OCI-LY1 (cell line): ENCODE measurements around the gene ACTG1.

Experiments used
- H2AFZ ChIP-seq: fragments of 200-600 bp; sonication (generic), shearing (Covaris generic); 2 replicates; pipeline ENCODE4 v1.6.0; 2014; ENCODE audit warnings: antibody characterized with exemption, mild to moderate bottlenecking, low read length
- H3F3A ChIP-seq: fragments of 200-600 bp; sonication (generic), shearing (Covaris generic); 2 replicates; pipeline ENCODE4 v1.6.0; 2014; ENCODE audit warnings: mild to moderate bottlenecking, antibody characterized with exemption, low read length, moderate library complexity; ENCODE audit not compliant: insufficient read depth
- H3K27ac ChIP-seq: fragments of 200-600 bp; sonication (generic); 2 replicates; pipeline ENCODE4 v1.5.1; 2014; ENCODE audit warnings: low read length, mixed run types, mild to moderate bottlenecking, low read depth; ENCODE audit not compliant: poor library complexity, severe bottlenecking
- H3K27me3 ChIP-seq: fragments of 200-600 bp; sonication (generic); 2 replicates; pipeline ENCODE4 v1.6.0; 2014; ENCODE audit warnings: antibody characterized with exemption, mild to moderate bottlenecking, low read length, moderate library complexity; ENCODE audit not compliant: insufficient read depth
- H3K36me3 ChIP-seq: fragments of 200-600 bp; sonication (generic); 2 replicates; pipeline ENCODE4 v1.6.1; 2014; ENCODE audit warnings: mild to moderate bottlenecking, antibody characterized with exemption, low read length, moderate library complexity, mixed read lengths; ENCODE audit not compliant: insufficient read depth
- H3K4me1 ChIP-seq: fragments of 200-600 bp; sonication (generic); 2 replicates; pipeline ENCODE4 v1.5.1; 2014; ENCODE audit warnings: mild to moderate bottlenecking, low read length, moderate library complexity; ENCODE audit not compliant: insufficient read depth, severe bottlenecking
- H3K4me2 ChIP-seq: fragments of 200-600 bp; sonication (generic), shearing (Covaris generic); 2 replicates; pipeline ENCODE4 v1.6.1; 2014; ENCODE audit warnings: low read length
- H3K4me3 ChIP-seq: fragments of 200-600 bp; sonication (generic); 2 replicates; pipeline ENCODE4 v1.5.1; 2014; ENCODE audit warnings: low read length, low read depth, mild to moderate bottlenecking, mixed read lengths; ENCODE audit not compliant: poor library complexity, severe bottlenecking
- H3K79me2 ChIP-seq: fragments of 200-600 bp; shearing (Covaris generic); 2 replicates; pipeline ENCODE4 v1.6.1; 2016; ENCODE audit warnings: mixed run types, low read length, mixed read lengths; ENCODE audit not compliant: insufficient read depth
- H3K9ac ChIP-seq: fragments of 200-600 bp; sonication (generic), shearing (Covaris generic); 2 replicates; pipeline ENCODE4 v1.6.1; 2014; ENCODE audit warnings: mild to moderate bottlenecking, low read length, mixed read lengths
- H3K9me2 ChIP-seq: fragments of 200-600 bp; sonication (generic), shearing (Covaris generic); 2 replicates; pipeline ENCODE4 v1.6.1; 2014; ENCODE audit warnings: low read depth, mild to moderate bottlenecking, low read length, mixed read lengths
- H3K9me3 ChIP-seq: fragments of 200-600 bp; shearing (Covaris generic); 2 replicates; pipeline ENCODE4 v1.6.1; 2014; ENCODE audit warnings: low read length, mixed read lengths
- H4K20me1 ChIP-seq: fragments of 200-600 bp; sonication (generic), shearing (Covaris generic); 2 replicates; pipeline ENCODE4 v1.6.0; 2016; ENCODE audit warnings: mild to moderate bottlenecking, low read length; ENCODE audit not compliant: insufficient read depth
- EZH2 ChIP-seq: fragments of 200-600 bp; sonication (generic), shearing (Covaris generic); IDR thresholded peaks from 2 replicates; pipeline ENCODE4 v1.8.0; 2017; ENCODE audit warnings: borderline replicate concordance, mixed run types, mild to moderate bottlenecking, antibody characterized with exemption, low read length, moderate library complexity, mixed read lengths
- TF ChIP-seq, protein P1 (sequence below): fragments of 200-600 bp; sonication (generic), shearing (Covaris generic); IDR thresholded peaks from 2 replicates; pipeline ENCODE4 v1.5.1; 2017; ENCODE audit warnings: mild to moderate bottlenecking, antibody characterized with exemption, low read length, moderate library complexity, mixed read lengths

ACTG1 gene

DNA sequence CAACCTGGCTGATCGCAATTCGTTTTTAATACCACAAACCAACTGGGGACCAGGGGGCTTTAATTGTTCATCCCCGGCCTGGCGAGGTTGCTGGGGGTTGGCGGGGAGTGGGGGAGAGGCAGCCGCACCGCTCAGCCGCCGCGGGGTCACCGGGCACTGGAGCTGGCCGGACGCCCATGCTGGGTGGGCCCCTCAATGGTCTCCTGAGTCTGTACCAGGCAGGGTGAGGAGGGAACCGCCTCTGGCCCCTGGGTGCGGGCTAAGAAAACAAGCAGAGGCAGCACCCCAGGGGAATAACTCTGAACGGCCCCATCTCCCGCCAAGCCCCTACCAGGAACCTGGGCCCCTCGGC lies 43.9 kb downstream of the ACTG1 start:
- Histone ChIP-seq H3K9ac (no peak overlapping the region), H3K9me3 (no peaks in the 10 kb centered on the region), H3K79me2 (no peaks in the 10 kb centered on the region), H2AFZ (no peak overlapping the region), H3K4me1 (no peaks in the 10 kb centered on the region), H3F3A (no peaks in the 10 kb centered on the region), H3K36me3 (no peaks in the 10 kb centered on the region), H3K4me3 (no peak overlapping the region), H3K27me3 (peaks cover 13% of the 10 kb centered on the region; the same call in 1 of the 2 replicates), H3K9me2 (no peaks in the 10 kb centered on the region), H3K4me2 (no peak overlapping the region), H3K27ac (no peak overlapping the region), H4K20me1 (no peaks in the 10 kb centered on the region)
- TF ChIP-seq, protein P1, sequence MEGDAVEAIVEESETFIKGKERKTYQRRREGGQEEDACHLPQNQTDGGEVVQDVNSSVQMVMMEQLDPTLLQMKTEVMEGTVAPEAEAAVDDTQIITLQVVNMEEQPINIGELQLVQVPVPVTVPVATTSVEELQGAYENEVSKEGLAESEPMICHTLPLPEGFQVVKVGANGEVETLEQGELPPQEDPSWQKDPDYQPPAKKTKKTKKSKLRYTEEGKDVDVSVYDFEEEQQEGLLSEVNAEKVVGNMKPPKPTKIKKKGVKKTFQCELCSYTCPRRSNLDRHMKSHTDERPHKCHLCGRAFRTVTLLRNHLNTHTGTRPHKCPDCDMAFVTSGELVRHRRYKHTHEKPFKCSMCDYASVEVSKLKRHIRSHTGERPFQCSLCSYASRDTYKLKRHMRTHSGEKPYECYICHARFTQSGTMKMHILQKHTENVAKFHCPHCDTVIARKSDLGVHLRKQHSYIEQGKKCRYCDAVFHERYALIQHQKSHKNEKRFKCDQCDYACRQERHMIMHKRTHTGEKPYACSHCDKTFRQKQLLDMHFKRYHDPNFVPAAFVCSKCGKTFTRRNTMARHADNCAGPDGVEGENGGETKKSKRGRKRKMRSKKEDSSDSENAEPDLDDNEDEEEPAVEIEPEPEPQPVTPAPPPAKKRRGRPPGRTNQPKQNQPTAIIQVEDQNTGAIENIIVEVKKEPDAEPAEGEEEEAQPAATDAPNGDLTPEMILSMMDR, result no peak
- no peak for TF ChIP-seq EZH2

DNA sequence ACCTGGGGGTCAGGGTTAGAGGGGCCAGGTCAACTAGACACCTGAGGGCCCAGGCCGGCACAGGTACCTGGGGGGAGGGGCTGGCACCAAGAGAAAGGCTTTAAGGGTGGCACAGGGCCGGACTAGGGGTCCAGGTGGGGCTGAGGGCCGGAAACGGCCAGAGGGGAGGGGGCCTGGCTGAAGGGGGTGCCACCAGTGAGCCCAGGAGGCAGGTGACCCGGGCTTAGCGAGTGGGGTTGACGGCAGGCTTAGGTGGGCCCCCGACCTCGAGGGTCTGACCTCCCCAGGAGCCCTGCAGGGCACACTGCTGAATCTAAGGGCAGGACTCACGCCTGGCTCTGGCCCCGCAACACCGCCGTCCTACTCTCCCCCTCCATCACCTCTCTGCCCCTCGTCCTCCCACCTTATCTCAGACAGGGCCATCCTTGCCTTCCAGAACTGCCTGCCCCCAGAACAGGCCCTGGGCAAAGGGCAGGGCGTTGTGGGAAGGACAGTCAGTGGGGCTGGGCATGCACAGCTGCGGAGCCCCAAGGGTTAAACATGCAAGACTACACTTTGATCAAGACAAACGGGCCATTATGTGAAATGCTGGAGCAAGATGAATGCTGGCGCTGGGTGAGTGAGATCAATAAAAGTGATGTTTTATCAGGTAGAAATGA lies 44.4 kb downstream of the ACTG1 start:
- no peaks in the 10 kb centered on the region for H3K36me3 ChIP-seq
- no peak overlapping the region for H3K9ac ChIP-seq
- no peaks in the 10 kb centered on the region for H3K4me1 ChIP-seq
- no peaks in the 10 kb centered on the region for H3K9me3 ChIP-seq
- H3K79me2 ChIP-seq, result no peaks in the 10 kb centered on the region
- H3K27me3 ChIP-seq, result peaks cover 13% of the 10 kb centered on the region; the same call in 1 of the 2 replicates
- no peaks in the 10 kb centered on the region for H3K9me2 ChIP-seq
- H2AFZ ChIP-seq, result no peak overlapping the region
- TF ChIP-seq, protein P1, result no peak
- TF ChIP-seq EZH2, result no peak
- no peak overlapping the region for H3K27ac ChIP-seq
- no peak overlapping the region for H3K4me2 ChIP-seq
- no peaks in the 10 kb centered on the region for H3F3A ChIP-seq
- no peak overlapping the region for H3K4me3 ChIP-seq
- no peaks in the 10 kb centered on the region for H4K20me1 ChIP-seq

DNA sequence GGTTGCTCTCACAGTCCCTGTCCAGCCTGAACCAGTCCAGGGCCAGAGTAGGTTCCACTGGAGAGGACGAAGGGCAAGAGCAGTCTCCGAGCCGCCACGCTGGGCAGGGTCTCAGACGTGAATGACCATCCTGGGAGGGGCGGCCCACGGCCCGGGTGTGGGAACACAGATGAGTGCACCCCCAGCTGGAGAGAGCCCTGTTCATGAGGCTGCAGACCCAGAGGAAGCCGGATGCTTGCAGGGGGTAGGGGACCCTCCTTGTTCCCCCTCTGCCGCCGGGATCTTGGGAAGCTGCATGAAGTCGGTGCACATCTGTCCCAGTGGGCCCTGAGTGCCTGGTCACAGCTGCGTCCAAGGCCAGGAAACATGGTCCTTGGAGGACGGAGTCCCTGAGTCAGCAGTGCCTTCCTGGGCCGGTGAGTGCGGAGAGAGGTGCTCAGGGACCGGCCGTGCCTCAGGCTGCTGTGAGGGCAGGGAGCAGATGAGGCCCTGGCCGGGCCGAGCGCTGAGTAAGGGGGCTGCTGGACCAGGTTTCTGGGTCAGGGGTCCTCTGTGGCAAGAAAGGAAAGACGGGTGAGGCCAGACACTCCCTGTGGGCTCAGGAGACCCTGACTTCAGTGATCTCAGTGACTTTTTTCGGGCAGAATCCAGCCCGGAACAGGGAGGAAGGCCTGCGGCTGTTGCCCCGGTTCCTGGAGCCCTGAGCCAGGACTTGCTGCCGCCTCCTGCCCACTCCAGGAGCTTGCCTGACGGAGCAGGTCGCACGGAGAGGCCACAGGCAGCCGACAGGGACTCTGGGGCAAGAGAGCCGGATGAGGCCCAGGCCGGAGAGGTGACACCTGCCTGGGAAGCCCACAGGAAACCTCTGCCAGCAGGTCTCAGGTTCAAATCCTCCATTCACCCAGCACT lies 45.8 kb downstream of the ACTG1 start:
- TF ChIP-seq EZH2, result no peak
- TF ChIP-seq, protein P1, result no peak
- H3K4me1 ChIP-seq, result no peaks in the 10 kb centered on the region
- H2AFZ ChIP-seq, result no peak overlapping the region
- no peaks in the 10 kb centered on the region for H3K9me3 ChIP-seq
- H3K9me2 ChIP-seq, result no peaks in the 10 kb centered on the region
- H3K4me3 ChIP-seq, result no peak overlapping the region
- H4K20me1 ChIP-seq, result no peaks in the 10 kb centered on the region
- H3K4me2 ChIP-seq, result no peak overlapping the region
- no peaks in the 10 kb centered on the region for H3F3A ChIP-seq
- H3K36me3 ChIP-seq, result no peaks in the 10 kb centered on the region
- H3K27ac ChIP-seq, result no peak overlapping the region
- H3K27me3 ChIP-seq, result peaks cover 8% of the 10 kb centered on the region; the same call in 1 of the 2 replicates
- no peaks in the 10 kb centered on the region for H3K79me2 ChIP-seq
- H3K9ac ChIP-seq, result no peak overlapping the region
